ENCODE measurements around the gene KLHL21. TPM values are rescaled to one million over a fixed set of nuclear protein-coding genes. Genes with fewer than 3 reads are reported as not detected.

KLHL21 gene
- total and polyA plus RNA-seq, 9 of the 15 experiments (the other 6 are each of a cell fraction or from before 2014, with no cell fraction given), result 2.1 to 42.1 (median 17.5) TPM

DNA sequence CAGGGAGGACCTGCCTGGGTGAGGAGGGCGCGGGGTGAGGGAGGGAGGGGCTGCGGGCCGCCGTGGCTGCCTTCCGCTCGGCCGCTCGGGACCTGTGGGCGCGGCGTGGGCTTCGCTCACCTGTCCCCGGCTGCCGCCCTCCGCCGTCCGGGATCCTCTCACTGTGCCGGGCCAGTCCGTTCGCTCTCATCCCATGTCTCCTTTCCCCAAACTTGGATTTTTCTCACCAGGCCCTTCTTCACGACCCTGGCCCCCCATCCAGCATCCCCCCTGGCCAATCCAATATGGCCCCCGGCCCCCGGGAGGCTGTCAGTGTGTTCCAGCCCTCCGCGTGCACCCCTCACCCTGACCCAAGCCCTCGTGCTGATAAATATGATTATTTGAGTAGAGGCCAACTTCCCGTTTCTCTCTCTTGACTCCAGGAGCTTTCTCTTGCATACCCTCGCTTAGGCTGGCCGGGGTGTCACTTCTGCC, 22.5 kb downstream of the KLHL21 start (continued):
- TF ChIP-seq, protein P1, sequence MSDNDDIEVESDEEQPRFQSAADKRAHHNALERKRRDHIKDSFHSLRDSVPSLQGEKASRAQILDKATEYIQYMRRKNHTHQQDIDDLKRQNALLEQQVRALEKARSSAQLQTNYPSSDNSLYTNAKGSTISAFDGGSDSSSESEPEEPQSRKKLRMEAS (CRISPR knock-in tag; IDR thresholded peaks at IDR 0.05), result no peak
- TF ChIP-seq ZNF232 (CRISPR knock-in tag; IDR thresholded peaks at IDR 0.05) (0 out of 2 replicates have a peak, but pooled peaks have one; percentile 38), RB1 (IDR thresholded peaks at IDR 0.05; ENCODE audit: low read depth) (no peak), ZNF639 (CRISPR knock-in tag; conservative IDR thresholded peaks at IDR 0.05 in 1 of 2, IDR thresholded peaks at IDR 0.05 in 1 of 2) (0 out of 4 replicates have a peak, but pooled peaks of 1 of the 2 experiments have one; percentile 4), POLR2AphosphoS5 (IDR thresholded peaks at IDR 0.05; ENCODE audit: control insufficient read depth, insufficient read depth, low read depth, low read length) (no peak; the same call in 1 of the 2 replicates), HOMEZ (CRISPR knock-in tag; IDR thresholded peaks at IDR 0.05) (no peak), FOXM1 (IDR thresholded peaks at IDR 0.05; ENCODE audit: low read depth) (no peak), FOXM1 (CRISPR knock-in tag; IDR thresholded peaks at IDR 0.05; ENCODE audit: low read depth) (peak; percentile 66; the same call in 1 of the 2 replicates), ZNF740 (CRISPR knock-in tag; IDR thresholded peaks at IDR 0.05) (peak; percentile 65; the same call in 1 of the 2 replicates), ZNF740 (tag; IDR thresholded peaks at IDR 0.05) (no peak), ZNF75A (CRISPR knock-in tag; IDR thresholded peaks at IDR 0.05) (no peak), EWSR1 (IDR thresholded peaks at IDR 0.05; ENCODE audit: borderline replicate concordance, low read depth, partially characterized antibody) (no peak)
- TF ChIP-seq, protein P2, sequence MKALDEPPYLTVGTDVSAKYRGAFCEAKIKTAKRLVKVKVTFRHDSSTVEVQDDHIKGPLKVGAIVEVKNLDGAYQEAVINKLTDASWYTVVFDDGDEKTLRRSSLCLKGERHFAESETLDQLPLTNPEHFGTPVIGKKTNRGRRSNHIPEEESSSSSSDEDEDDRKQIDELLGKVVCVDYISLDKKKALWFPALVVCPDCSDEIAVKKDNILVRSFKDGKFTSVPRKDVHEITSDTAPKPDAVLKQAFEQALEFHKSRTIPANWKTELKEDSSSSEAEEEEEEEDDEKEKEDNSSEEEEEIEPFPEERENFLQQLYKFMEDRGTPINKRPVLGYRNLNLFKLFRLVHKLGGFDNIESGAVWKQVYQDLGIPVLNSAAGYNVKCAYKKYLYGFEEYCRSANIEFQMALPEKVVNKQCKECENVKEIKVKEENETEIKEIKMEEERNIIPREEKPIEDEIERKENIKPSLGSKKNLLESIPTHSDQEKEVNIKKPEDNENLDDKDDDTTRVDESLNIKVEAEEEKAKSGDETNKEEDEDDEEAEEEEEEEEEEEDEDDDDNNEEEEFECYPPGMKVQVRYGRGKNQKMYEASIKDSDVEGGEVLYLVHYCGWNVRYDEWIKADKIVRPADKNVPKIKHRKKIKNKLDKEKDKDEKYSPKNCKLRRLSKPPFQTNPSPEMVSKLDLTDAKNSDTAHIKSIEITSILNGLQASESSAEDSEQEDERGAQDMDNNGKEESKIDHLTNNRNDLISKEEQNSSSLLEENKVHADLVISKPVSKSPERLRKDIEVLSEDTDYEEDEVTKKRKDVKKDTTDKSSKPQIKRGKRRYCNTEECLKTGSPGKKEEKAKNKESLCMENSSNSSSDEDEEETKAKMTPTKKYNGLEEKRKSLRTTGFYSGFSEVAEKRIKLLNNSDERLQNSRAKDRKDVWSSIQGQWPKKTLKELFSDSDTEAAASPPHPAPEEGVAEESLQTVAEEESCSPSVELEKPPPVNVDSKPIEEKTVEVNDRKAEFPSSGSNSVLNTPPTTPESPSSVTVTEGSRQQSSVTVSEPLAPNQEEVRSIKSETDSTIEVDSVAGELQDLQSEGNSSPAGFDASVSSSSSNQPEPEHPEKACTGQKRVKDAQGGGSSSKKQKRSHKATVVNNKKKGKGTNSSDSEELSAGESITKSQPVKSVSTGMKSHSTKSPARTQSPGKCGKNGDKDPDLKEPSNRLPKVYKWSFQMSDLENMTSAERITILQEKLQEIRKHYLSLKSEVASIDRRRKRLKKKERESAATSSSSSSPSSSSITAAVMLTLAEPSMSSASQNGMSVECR (CRISPR knock-in tag; IDR thresholded peaks at IDR 0.05), result peak; percentile 20; the same call in 1 of the 2 replicates
